Measurements from ENCODE around the gene ZFPM1.

DNA sequence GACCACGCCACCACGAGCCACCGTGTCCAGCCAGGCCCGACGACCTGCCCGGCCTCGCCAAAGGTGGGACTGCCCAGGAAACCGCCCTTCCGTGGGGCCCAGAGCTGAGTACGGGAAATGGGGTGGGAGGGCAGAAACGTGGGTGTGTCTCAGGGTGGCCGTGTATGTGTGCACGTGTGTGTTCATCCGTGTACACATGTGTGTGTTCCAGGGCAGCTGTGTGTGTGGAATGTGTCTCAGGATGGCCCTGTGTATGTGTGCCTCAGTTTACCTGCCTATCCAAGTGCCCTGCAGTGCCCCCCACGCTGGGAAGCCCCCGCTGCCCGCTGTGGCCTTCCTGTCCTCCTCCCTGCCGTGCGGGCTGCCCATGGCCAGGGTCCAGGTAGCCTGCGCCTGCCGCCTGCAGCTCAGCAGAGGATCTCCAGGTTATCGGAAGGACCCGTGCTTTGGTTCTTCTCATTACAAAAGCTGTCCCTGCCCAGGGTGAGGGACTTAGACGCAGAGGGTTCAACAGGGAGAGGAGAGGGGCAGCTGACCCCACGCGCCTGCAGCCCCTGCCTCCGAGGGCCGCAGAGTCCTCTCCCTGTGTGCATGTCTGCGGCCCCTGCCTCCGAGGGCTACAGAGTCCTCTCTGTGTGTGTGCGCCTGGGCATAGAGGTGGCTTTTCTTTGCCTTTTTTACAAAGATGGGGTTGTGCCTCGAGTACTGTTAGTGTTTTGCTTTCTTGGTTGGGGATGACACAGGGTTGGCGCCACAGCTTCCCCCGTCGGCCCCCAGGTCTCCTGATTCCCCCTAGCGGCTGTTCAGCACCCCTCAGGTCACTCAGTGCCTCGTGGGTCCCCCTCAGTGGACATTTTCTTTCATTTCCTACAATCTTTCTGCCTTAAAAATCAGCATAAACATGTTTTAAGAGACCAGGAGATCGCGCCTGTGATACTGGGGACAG lies 46.7 kb upstream of the ZFPM1 start:
- TF ChIP-seq, protein P1, sequence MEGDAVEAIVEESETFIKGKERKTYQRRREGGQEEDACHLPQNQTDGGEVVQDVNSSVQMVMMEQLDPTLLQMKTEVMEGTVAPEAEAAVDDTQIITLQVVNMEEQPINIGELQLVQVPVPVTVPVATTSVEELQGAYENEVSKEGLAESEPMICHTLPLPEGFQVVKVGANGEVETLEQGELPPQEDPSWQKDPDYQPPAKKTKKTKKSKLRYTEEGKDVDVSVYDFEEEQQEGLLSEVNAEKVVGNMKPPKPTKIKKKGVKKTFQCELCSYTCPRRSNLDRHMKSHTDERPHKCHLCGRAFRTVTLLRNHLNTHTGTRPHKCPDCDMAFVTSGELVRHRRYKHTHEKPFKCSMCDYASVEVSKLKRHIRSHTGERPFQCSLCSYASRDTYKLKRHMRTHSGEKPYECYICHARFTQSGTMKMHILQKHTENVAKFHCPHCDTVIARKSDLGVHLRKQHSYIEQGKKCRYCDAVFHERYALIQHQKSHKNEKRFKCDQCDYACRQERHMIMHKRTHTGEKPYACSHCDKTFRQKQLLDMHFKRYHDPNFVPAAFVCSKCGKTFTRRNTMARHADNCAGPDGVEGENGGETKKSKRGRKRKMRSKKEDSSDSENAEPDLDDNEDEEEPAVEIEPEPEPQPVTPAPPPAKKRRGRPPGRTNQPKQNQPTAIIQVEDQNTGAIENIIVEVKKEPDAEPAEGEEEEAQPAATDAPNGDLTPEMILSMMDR (IDR thresholded peaks at IDR 0.05; ENCODE audit: insufficient read depth, low read length), result no peak
- TF ChIP-seq GABPA (IDR thresholded peaks at IDR 0.05; ENCODE audit: low read depth), result no peak
- TF ChIP-seq POLR2AphosphoS5 (IDR thresholded peaks at IDR 0.05; ENCODE audit: low read depth), result no peak
- TF ChIP-seq, protein P2, sequence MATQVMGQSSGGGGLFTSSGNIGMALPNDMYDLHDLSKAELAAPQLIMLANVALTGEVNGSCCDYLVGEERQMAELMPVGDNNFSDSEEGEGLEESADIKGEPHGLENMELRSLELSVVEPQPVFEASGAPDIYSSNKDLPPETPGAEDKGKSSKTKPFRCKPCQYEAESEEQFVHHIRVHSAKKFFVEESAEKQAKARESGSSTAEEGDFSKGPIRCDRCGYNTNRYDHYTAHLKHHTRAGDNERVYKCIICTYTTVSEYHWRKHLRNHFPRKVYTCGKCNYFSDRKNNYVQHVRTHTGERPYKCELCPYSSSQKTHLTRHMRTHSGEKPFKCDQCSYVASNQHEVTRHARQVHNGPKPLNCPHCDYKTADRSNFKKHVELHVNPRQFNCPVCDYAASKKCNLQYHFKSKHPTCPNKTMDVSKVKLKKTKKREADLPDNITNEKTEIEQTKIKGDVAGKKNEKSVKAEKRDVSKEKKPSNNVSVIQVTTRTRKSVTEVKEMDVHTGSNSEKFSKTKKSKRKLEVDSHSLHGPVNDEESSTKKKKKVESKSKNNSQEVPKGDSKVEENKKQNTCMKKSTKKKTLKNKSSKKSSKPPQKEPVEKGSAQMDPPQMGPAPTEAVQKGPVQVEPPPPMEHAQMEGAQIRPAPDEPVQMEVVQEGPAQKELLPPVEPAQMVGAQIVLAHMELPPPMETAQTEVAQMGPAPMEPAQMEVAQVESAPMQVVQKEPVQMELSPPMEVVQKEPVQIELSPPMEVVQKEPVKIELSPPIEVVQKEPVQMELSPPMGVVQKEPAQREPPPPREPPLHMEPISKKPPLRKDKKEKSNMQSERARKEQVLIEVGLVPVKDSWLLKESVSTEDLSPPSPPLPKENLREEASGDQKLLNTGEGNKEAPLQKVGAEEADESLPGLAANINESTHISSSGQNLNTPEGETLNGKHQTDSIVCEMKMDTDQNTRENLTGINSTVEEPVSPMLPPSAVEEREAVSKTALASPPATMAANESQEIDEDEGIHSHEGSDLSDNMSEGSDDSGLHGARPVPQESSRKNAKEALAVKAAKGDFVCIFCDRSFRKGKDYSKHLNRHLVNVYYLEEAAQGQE (IDR thresholded peaks at IDR 0.05; ENCODE audit: insufficient replicate concordance, low read depth), result no peak

All from HL-60 (cell line).